Measurements from ENCODE around the gene PDZK1IP1. TPM values are rescaled to one million over a fixed set of nuclear protein-coding genes. Genes with fewer than 3 reads are reported as not detected.

The PDZK1IP1 gene
- polyA plus RNA-seq, 1 donor from 2014 or later, result not detected

- Histone ChIP-seq H3K27ac (ENCODE audit: low read length) (no peak overlapping the region), H3K27me3 (ENCODE audit: insufficient read depth, low read depth, low read length) (peaks cover 95% of the 10 kb centered on the region), H3K9ac (ENCODE audit: low read length) (no peak overlapping the region), H3K4me2 (ENCODE audit: low read length) (no peak overlapping the region), H3K4me3 (ENCODE audit: low read length) (no peak overlapping the region), H3K9me2 (ENCODE audit: insufficient read depth, low read length) (no peaks in the 10 kb centered on the region), H4K20me1 (ENCODE audit: insufficient read depth) (no peaks in the 10 kb centered on the region), H3K36me3 (ENCODE audit: insufficient read depth, low read length) (no peaks in the 10 kb centered on the region), H3K79me2 (replicated peaks; ENCODE audit: insufficient read depth, low read length) (no peaks in the 10 kb centered on the region), H3F3A (ENCODE audit: insufficient read depth, low read length, poor library complexity, severe bottlenecking) (no peaks in the 10 kb centered on the region), H2AFZ (ENCODE audit: low read depth, low read length) (no peak overlapping the region), H3K9me3 (ENCODE audit: low read length) (no peaks in the 10 kb centered on the region)
- no peak for TF ChIP-seq REST (IDR thresholded peaks at IDR 0.05; ENCODE audit: borderline replicate concordance)
- TF ChIP-seq MXI1 (conservative IDR thresholded peaks at IDR 0.05; ENCODE audit: poor library complexity, severe bottlenecking), result no peak
- peak; percentile 62 for TF ChIP-seq POLR2AphosphoS5 (IDR thresholded peaks at IDR 0.05)
- no peak for TF ChIP-seq EZH2 (IDR thresholded peaks at IDR 0.05; ENCODE audit: borderline replicate concordance, insufficient read depth, low read length, poor library complexity, severe bottlenecking)
- TF ChIP-seq RAD21 (conservative IDR thresholded peaks at IDR 0.05), result no peak
- TF ChIP-seq SMC3 (conservative IDR thresholded peaks at IDR 0.05; ENCODE audit: poor library complexity), result no peak
- TF ChIP-seq TAF1 (IDR thresholded peaks at IDR 0.05; ENCODE audit: low read depth), result no peak
- no peak for TF ChIP-seq CTCF (IDR thresholded peaks at IDR 0.05; ENCODE audit: poor library complexity, severe bottlenecking)
Observed at GRCh38 chr1:47229886-47230691, 40.3 kb upstream of the PDZK1IP1 start.

- Histone ChIP-seq H4K20me1 (ENCODE audit: insufficient read depth) (no peaks in the 10 kb centered on the region), H3K4me2 (ENCODE audit: low read length) (no peak overlapping the region), H3K4me3 (ENCODE audit: low read length) (no peak overlapping the region)
Observed at GRCh38 chr1:47229031-47229885, 39.4 kb upstream of the PDZK1IP1 start.

More at GRCh38 chr1:47229031-47229885, 39.4 kb upstream of the PDZK1IP1 start:
- H3K9me3 ChIP-seq (ENCODE audit: low read length), result no peaks in the 10 kb centered on the region
- no peaks in the 10 kb centered on the region for H3F3A ChIP-seq (ENCODE audit: insufficient read depth, low read length, poor library complexity, severe bottlenecking)
- H3K27ac ChIP-seq (ENCODE audit: low read length), result no peak overlapping the region
- H2AFZ ChIP-seq (ENCODE audit: low read depth, low read length), result no peak overlapping the region
- peaks cover 97% of the 10 kb centered on the region for H3K27me3 ChIP-seq (ENCODE audit: insufficient read depth, low read depth, low read length)
- H3K9ac ChIP-seq (ENCODE audit: low read length), result no peak overlapping the region
- no peaks in the 10 kb centered on the region for H3K36me3 ChIP-seq (ENCODE audit: insufficient read depth, low read length)
- H3K79me2 ChIP-seq (replicated peaks; ENCODE audit: insufficient read depth, low read length), result no peaks in the 10 kb centered on the region
- peak; percentile 50 for TF ChIP-seq EZH2 (IDR thresholded peaks at IDR 0.05; ENCODE audit: borderline replicate concordance, insufficient read depth, low read length, poor library complexity, severe bottlenecking)
- TF ChIP-seq RAD21 (conservative IDR thresholded peaks at IDR 0.05), result no peak
- no peak for TF ChIP-seq POLR2AphosphoS5 (IDR thresholded peaks at IDR 0.05)
- TF ChIP-seq CTCF (IDR thresholded peaks at IDR 0.05; ENCODE audit: poor library complexity, severe bottlenecking), result no peak
- no peak for TF ChIP-seq TAF1 (IDR thresholded peaks at IDR 0.05; ENCODE audit: low read depth)
- TF ChIP-seq SMC3 (conservative IDR thresholded peaks at IDR 0.05; ENCODE audit: poor library complexity), result no peak
- H3K9me2 ChIP-seq (ENCODE audit: insufficient read depth, low read length), result no peaks in the 10 kb centered on the region

Measured in neural cell (in vitro differentiated cells).